ENCODE data around the gene APLNR.

APLNR gene

GRCh38 chr11:57230791-57231538 lies 6.1 kb downstream of the APLNR start:
- TF ChIP-seq CTCF (IDR thresholded peaks at IDR 0.05; ENCODE audit: borderline replicate concordance, extremely low read depth, low read length, poor library complexity, severe bottlenecking) (no peak), EZH2 (IDR thresholded peaks at IDR 0.05; ENCODE audit: borderline replicate concordance, low read depth, low read length, severe bottlenecking) (no peak)
- Histone ChIP-seq H3K27ac (ENCODE audit: low read length) (no peak overlapping the region), H2AFZ (ENCODE audit: low read depth, low read length) (no peak overlapping the region), H4K20me1 (ENCODE audit: insufficient read depth, low read length) (no peaks in the 10 kb centered on the region; the same call in 1 of the 2 replicates), H3K4me3 (ENCODE audit: low read depth in 1 of 2, low read length in 2 of 2) (no peak overlapping the region), H3K4me2 (ENCODE audit: insufficient read depth, low read length) (no peak overlapping the region), H3K9ac (ENCODE audit: low read depth, low read length) (no peak overlapping the region), H3K79me2 (ENCODE audit: insufficient read depth, low read length) (no peaks in the 10 kb centered on the region), H3K36me3 (ENCODE audit: insufficient read depth, low read length) (no peaks in the 10 kb centered on the region), H3K9me3 (ENCODE audit: insufficient read depth, low read length, severe bottlenecking) (no peaks in the 10 kb centered on the region), H3K4me1 (ENCODE audit: insufficient read depth, low read length) (no peaks in the 10 kb centered on the region), H3K27me3 (ENCODE audit: insufficient read depth, low read length, poor library complexity) (peaks cover 21% of the 10 kb centered on the region)
- DNase-seq (no peak), ATAC-seq (ENCODE audit: insufficient read depth, low read depth) (no peak)

GRCh38 chr11:57230316-57230715 lies 6.7 kb downstream of the APLNR start:
- DNase-seq (no peak), ATAC-seq (ENCODE audit: insufficient read depth, low read depth) (no peak)
- TF ChIP-seq EZH2 (IDR thresholded peaks at IDR 0.05; ENCODE audit: borderline replicate concordance, low read depth, low read length, severe bottlenecking) (no peak), CTCF (IDR thresholded peaks at IDR 0.05; ENCODE audit: borderline replicate concordance, extremely low read depth, low read length, poor library complexity, severe bottlenecking) (no peak)
- no peak overlapping the region for H2AFZ ChIP-seq (ENCODE audit: low read depth, low read length)
- no peak overlapping the region for H3K4me2 ChIP-seq (ENCODE audit: insufficient read depth, low read length)
- no peak overlapping the region for H3K4me3 ChIP-seq (ENCODE audit: low read depth in 1 of 2, low read length in 2 of 2)
- H3K79me2 ChIP-seq (ENCODE audit: insufficient read depth, low read length), result no peaks in the 10 kb centered on the region
- no peaks in the 10 kb centered on the region for H3K4me1 ChIP-seq (ENCODE audit: insufficient read depth, low read length)
- H3K9me3 ChIP-seq (ENCODE audit: insufficient read depth, low read length, severe bottlenecking), result no peaks in the 10 kb centered on the region
- H4K20me1 ChIP-seq (ENCODE audit: insufficient read depth, low read length), result no peaks in the 10 kb centered on the region; the same call in 1 of the 2 replicates
- H3K36me3 ChIP-seq (ENCODE audit: insufficient read depth, low read length), result no peaks in the 10 kb centered on the region
- peaks cover 21% of the 10 kb centered on the region for H3K27me3 ChIP-seq (ENCODE audit: insufficient read depth, low read length, poor library complexity)
- H3K27ac ChIP-seq (ENCODE audit: low read length), result no peak overlapping the region
- no peak overlapping the region for H3K9ac ChIP-seq (ENCODE audit: low read depth, low read length)

DNA sequence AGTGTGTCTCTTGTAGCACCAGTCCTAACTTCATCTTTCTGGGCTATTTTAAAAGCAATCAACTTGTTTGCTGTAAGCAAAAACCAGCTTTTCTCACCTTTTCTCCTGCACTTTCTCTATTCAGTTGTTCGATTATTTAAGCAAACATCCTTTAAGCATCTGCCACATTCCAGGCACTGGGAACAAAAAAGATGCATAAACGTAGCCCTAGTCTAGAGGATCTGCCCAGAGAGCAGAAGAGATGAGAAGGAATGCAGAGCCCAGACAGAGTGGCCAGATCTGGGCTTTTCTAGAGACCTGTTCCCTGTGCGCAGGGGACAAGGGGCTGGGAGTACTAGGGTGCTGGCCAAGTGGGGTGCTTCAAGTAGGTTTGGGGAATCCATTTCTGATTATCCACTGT lies 8.4 kb downstream of the APLNR start:
- Histone ChIP-seq H3K9ac (ENCODE audit: low read depth, low read length) (no peak overlapping the region), H3K27ac (ENCODE audit: low read length) (no peak overlapping the region), H3K79me2 (ENCODE audit: insufficient read depth, low read length) (no peaks in the 10 kb centered on the region), H3K4me2 (ENCODE audit: insufficient read depth, low read length) (no peak overlapping the region), H3K9me3 (ENCODE audit: insufficient read depth, low read length, severe bottlenecking) (no peaks in the 10 kb centered on the region), H3K4me3 (ENCODE audit: low read depth in 1 of 2, low read length in 2 of 2) (no peak overlapping the region), H2AFZ (ENCODE audit: low read depth, low read length) (no peak overlapping the region), H3K4me1 (ENCODE audit: insufficient read depth, low read length) (no peaks in the 10 kb centered on the region), H3K27me3 (ENCODE audit: insufficient read depth, low read length, poor library complexity) (peaks cover 21% of the 10 kb centered on the region), H4K20me1 (ENCODE audit: insufficient read depth, low read length) (no peaks in the 10 kb centered on the region), H3K36me3 (ENCODE audit: insufficient read depth, low read length) (no peaks in the 10 kb centered on the region)
- ATAC-seq (ENCODE audit: insufficient read depth, low read depth) (no peak), DNase-seq (no peak)
- TF ChIP-seq CTCF (IDR thresholded peaks at IDR 0.05; ENCODE audit: borderline replicate concordance, extremely low read depth, low read length, poor library complexity, severe bottlenecking) (no peak), EZH2 (IDR thresholded peaks at IDR 0.05; ENCODE audit: borderline replicate concordance, low read depth, low read length, severe bottlenecking) (no peak)
